ENCODE measurements around the gene FUT1.

FUT1 gene

GRCh38 chr19:48714759-48715675 is 37.4 kb downstream of the FUT1 start:
- no peak for DNase-seq

- peak; percentile 100 for DNase-seq
Measured at GRCh38 chr19:48713864-48714755, 38.3 kb downstream of the FUT1 start.

DNA sequence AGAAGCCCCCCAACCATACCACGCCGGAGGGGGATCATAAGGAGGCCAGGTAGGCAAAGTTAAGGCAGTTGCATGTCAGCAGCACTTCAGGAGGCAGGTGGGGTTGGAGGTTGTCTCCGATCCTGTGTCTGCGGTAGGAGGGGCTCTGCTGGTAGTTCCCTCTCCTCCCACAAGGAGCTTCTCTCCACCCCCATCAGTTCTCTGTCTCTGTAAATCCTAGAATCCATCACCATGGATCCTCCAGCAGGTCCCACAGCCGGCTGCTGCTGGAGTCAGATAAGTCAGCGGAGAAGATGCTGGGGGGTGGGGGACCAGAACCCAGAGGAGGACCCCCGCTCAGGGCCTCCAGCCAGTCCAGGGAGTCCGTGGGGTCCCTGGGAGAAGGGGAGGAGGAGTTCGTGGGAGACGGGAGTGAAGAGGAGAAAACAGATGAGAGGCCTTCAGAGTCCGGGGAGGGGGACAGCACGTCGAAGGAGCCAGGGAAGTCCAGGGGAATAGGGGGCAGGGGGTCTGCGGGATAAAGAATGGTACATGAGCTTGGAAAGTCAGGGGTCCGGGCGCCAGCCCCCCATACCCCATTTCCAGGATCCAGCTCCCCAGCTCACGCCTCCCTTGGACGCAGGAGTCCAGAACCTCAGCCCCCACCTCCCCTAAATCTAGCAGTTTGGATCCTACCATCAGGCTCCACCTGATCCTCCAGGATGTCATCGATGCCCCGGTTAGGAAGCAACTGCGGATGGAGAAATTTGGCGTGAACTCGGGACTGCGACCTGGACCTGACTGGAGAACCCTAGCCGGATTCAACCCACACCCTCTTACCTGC is 39.2 kb downstream of the FUT1 start:
- no peak for DNase-seq

DNA sequence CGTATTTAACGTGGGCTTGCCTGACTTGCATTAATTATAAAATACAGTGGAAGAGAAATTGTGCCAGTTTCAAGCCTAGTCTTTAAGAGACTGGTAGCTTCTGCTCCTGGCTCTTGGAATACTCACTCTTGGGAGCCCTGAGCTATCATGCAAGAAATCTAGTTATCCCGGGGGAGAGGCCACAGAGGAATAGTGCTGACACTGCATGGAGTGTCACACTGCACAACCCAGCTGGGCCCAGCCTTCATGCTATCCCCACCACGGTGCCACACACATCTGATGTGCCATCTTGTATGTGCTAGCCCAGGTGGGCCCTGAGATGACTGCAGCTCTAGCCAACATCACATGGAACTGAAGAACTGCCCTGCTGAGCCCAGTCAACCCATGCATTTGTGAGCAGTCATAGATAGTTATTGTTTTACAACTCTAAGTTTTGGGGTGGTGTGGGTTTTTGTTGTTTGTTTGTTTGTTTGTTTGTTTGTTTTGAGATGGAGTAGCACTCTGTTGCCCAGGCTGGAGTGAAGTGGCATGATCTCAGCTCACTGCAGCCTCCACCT is 41.3 kb downstream of the FUT1 start:
- no peak for DNase-seq

GRCh38 chr19:48708471-48708870 is 44.0 kb downstream of the FUT1 start:
- no peak for DNase-seq

GRCh38 chr19:48705431-48705830 is 47.0 kb downstream of the FUT1 start:
- no peak for DNase-seq

GRCh38 chr19:48703316-48703715 is 49.1 kb downstream of the FUT1 start:
- DNase-seq: no peak

DNA sequence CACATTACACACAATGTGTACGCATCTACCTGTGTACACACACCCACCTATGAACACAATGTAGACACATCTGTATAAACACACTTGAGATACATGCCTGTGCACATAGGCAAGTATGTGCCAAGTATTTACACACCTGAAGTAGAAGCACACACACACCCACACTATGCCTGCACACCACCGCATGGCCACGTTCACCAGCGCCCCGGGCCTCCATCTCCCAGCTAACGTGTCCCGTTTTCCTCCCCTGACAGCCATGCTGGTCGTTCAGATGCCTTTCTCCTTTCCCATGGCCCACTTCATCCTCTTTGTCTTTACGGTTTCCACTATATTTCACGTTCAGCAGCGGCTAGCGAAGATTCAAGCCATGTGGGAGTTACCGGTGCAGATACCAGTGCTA is 49.7 kb downstream of the FUT1 start:
- no peak for DNase-seq

GRCh38 chr19:48698046-48698445 is 54.4 kb downstream of the FUT1 start:
- DNase-seq: no peak

Data from COR-L47 (cell line).